Loucy (cell line): ENCODE results near the gene PDXDC1.
"Not testable (repeated sequence)": the region's sequence is repeated elsewhere in the genome, so short reads cannot be mapped to it uniquely, and the experiment has no call there.

ENCODE experiments used
- CTCF ChIP-seq: fragments of 200-600 bp; sonication (generic); conservative IDR thresholded peaks from 2 replicates; pipeline ENCODE4 v1.5.1; 2014; ENCODE audit warnings: mild to moderate bottlenecking, antibody characterized with exemption, low read length
- EZH2phosphoT487 ChIP-seq: fragments of 200-600 bp; IDR thresholded peaks from 2 replicates; pipeline ENCODE4 v1.6.1; 2018; ENCODE audit warnings: antibody characterized with exemption, mild to moderate bottlenecking, moderate library complexity, borderline replicate concordance

- TF ChIP-seq CTCF, EZH2phosphoT487: not testable (repeated sequence)
Observed at GRCh38 chr16:15076161-15076560, 101.3 kb downstream of the PDXDC1 start.
